Fibroblast of lung (primary cell): Measurements from ENCODE around the gene RASSF4. TPM values are rescaled to one million over a fixed set of nuclear protein-coding genes. Genes with fewer than 3 reads are reported as not detected.

Source experiments
- DNase-seq, 2 donors: peaks; one replicate each; pipeline versions ENCODE4 v3.0.0 to v3.0.0-alpha.2; 2010; ENCODE audit warnings: low read depth in 2 of 2
- H2AFZ ChIP-seq: 2 replicates; pipeline ENCODE4 v1.5.1; 2012; ENCODE audit warnings: low read length, control low read depth, inconsistent platforms
- H3K27ac ChIP-seq: 2 replicates; pipeline ENCODE4 v1.5.1; 2011; ENCODE audit warnings: low read length, control low read depth; ENCODE audit not compliant: insufficient read depth
- H3K27me3 ChIP-seq: 2 replicates; pipeline ENCODE4 v1.5.1; 2011; ENCODE audit warnings: mild to moderate bottlenecking, low read length; ENCODE audit not compliant: control insufficient read depth, insufficient read depth
- H3K36me3 ChIP-seq: 2 replicates; pipeline ENCODE4 v1.5.1; 2011; ENCODE audit warnings: low read length; ENCODE audit not compliant: control insufficient read depth, insufficient read depth
- H3K4me1 ChIP-seq: 2 replicates; pipeline ENCODE4 v1.5.1; 2011; ENCODE audit warnings: low read length; ENCODE audit not compliant: control insufficient read depth, insufficient read depth; ENCODE audit errors: extremely low read depth
- H3K4me2 ChIP-seq: 2 replicates; pipeline ENCODE4 v1.5.1; 2011; ENCODE audit warnings: low read length, control low read depth; ENCODE audit not compliant: insufficient read depth; ENCODE audit errors: extremely low read depth
- H3K4me3 ChIP-seq, 4 experiments: fragments of 200-600 bp in 1 of 4; sonication (generic) in 1 of 4; replicated peaks in 1 of 4; 2 replicates each; pipeline ENCODE4 v1.5.1; 2011 to 2016; ENCODE audit warnings: low read length in 4 of 4, low read depth in 3 of 4, mild to moderate bottlenecking in 3 of 4, control low read depth in 2 of 4, inconsistent platforms in 1 of 4, mixed read lengths in 1 of 4; ENCODE audit not compliant: insufficient read depth in 1 of 4; ENCODE audit errors: control extremely low read depth in 1 of 4
- H3K79me2 ChIP-seq: 2 replicates; pipeline ENCODE4 v1.5.1; 2012; ENCODE audit warnings: mild to moderate bottlenecking, low read length, inconsistent platforms; ENCODE audit not compliant: control insufficient read depth, insufficient read depth
- H3K9ac ChIP-seq: 2 replicates; pipeline ENCODE4 v1.5.1; 2011; ENCODE audit warnings: mild to moderate bottlenecking, low read length, control low read depth; ENCODE audit not compliant: insufficient read depth
- H3K9me3 ChIP-seq: 2 replicates; pipeline ENCODE4 v1.5.1; 2012; ENCODE audit warnings: low read depth, low read length; ENCODE audit not compliant: control insufficient read depth, insufficient read depth
- H4K20me1 ChIP-seq: 2 replicates; pipeline ENCODE4 v1.5.1; 2011; ENCODE audit warnings: low read length; ENCODE audit not compliant: control insufficient read depth, insufficient read depth; ENCODE audit errors: extremely low read depth
- EZH2 ChIP-seq: IDR thresholded peaks from 2 replicates; pipeline ENCODE4 v1.5.1; 2012; ENCODE audit warnings: low read length, control low read depth, mild to moderate bottlenecking; ENCODE audit errors: missing control alignments
- polyA plus RNA-seq, 2 donors: library from polyadenylated mRNA; depleted of rRNA in 1 of 2; stranded (reverse) in 1 of 2; unstranded in 1 of 2; fragments of >200 nt; gene quantifications; 2 replicates each; pipeline ENCODE4 v1.2.1, GENCODE V29; 2011 to 2012; ENCODE audit warnings: missing spikeins in 1 of 2
- total RNA-seq: library from RNA; depleted of rRNA; stranded (reverse); fragments of >200 nt; gene quantifications from 2 replicates; pipeline ENCODE4 v1.2.1, GENCODE V29; 2014
- TF ChIP-seq, protein P1 (sequence below), 2 donors: IDR thresholded peaks in 1 of 2; conservative IDR thresholded peaks in 1 of 2; 1 replicate in 1 of 2; 2 replicates in 1 of 2; pipeline ENCODE4 v1.5.1; 2011 to 2012; ENCODE audit warnings: low read length in 2 of 2, control low read depth in 1 of 2, inconsistent platforms in 1 of 2, low read depth in 1 of 2, mild to moderate bottlenecking in 1 of 2

The RASSF4 gene
- total and polyA plus RNA-seq, 2 donors (not counting 1 experiment from before 2014, with no cell fraction given): 6.4 to 11.4 TPM

DNA sequence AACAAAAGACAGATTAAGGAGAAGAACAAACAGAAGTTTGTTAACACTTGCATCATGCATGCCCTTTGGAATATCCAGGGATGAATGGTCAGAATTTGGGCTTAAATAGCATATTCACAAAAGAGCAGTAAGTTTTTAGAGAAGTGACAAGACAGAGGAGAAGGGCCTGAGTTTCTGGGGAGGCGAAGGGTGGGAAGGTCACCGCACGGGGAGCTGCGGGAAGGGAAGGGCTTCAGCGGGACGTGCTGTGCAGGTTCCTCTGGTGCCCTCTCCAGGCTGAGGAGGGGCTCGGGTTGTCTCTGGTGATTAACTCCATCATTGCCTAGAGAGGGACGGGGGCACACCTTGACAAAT, 30.7 kb downstream of the RASSF4 start:
- peaks cover 19% of the 10 kb centered on the region for H3K4me1 ChIP-seq
- H3K9ac ChIP-seq: no peak overlapping the region
- H3K36me3 ChIP-seq: no peaks in the 10 kb centered on the region
- no peak for TF ChIP-seq EZH2
- TF ChIP-seq, protein P1, sequence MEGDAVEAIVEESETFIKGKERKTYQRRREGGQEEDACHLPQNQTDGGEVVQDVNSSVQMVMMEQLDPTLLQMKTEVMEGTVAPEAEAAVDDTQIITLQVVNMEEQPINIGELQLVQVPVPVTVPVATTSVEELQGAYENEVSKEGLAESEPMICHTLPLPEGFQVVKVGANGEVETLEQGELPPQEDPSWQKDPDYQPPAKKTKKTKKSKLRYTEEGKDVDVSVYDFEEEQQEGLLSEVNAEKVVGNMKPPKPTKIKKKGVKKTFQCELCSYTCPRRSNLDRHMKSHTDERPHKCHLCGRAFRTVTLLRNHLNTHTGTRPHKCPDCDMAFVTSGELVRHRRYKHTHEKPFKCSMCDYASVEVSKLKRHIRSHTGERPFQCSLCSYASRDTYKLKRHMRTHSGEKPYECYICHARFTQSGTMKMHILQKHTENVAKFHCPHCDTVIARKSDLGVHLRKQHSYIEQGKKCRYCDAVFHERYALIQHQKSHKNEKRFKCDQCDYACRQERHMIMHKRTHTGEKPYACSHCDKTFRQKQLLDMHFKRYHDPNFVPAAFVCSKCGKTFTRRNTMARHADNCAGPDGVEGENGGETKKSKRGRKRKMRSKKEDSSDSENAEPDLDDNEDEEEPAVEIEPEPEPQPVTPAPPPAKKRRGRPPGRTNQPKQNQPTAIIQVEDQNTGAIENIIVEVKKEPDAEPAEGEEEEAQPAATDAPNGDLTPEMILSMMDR (conservative IDR thresholded peaks at IDR 0.05 in 1 of 2, IDR thresholded peaks at IDR 0.05 in 1 of 2; ENCODE audit: low read depth in 1 of 2, low read length in 2 of 2): peak in 1 of 2 donors; percentile 33
- H3K4me2 ChIP-seq: no peak overlapping the region
- H3K9me3 ChIP-seq: no peaks in the 10 kb centered on the region
- no peaks in the 10 kb centered on the region for H3K27me3 ChIP-seq
- no peak overlapping the region for H2AFZ ChIP-seq
- H3K27ac ChIP-seq: no peak overlapping the region
- H3K79me2 ChIP-seq: no peaks in the 10 kb centered on the region
- no peaks in the 10 kb centered on the region for H4K20me1 ChIP-seq
- DNase-seq: no peak
- no peak overlapping the region for H3K4me3 ChIP-seq

DNA sequence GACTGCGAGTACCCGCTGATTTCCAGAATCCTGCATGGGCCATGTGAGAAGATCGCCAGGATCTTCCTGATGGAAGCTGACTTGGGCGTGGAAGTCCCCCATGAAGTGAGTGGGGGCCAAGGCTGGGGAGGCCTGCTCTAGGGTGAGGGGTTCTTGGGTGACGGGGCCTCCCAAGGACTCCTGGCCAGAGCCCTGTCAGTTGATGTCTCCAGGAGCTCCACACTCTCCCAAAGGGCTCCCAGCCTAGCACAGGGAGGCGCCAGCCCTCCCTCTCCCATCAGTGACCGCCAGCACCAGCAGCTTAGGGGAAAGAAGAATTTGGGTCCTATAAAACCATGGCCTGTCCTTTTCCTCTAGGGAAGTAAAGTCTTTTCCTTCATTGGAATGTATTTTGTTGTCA, 31.4 kb downstream of the RASSF4 start:
- H3K9ac ChIP-seq: no peak overlapping the region
- peaks cover 15% of the 10 kb centered on the region for H3K4me1 ChIP-seq
- H3K4me3 ChIP-seq: no peak overlapping the region
- no peak for TF ChIP-seq EZH2
- TF ChIP-seq, protein P1 (conservative IDR thresholded peaks at IDR 0.05 in 1 of 2, IDR thresholded peaks at IDR 0.05 in 1 of 2; ENCODE audit: low read depth in 1 of 2, low read length in 2 of 2): no peak
- no peaks in the 10 kb centered on the region for H3K27me3 ChIP-seq
- no peaks in the 10 kb centered on the region for H3K9me3 ChIP-seq
- H3K4me2 ChIP-seq: no peak overlapping the region
- no peak for DNase-seq
- no peaks in the 10 kb centered on the region for H3K79me2 ChIP-seq
- no peak overlapping the region for H2AFZ ChIP-seq
- no peaks in the 10 kb centered on the region for H3K36me3 ChIP-seq
- no peak overlapping the region for H3K27ac ChIP-seq
- H4K20me1 ChIP-seq: no peaks in the 10 kb centered on the region

DNA sequence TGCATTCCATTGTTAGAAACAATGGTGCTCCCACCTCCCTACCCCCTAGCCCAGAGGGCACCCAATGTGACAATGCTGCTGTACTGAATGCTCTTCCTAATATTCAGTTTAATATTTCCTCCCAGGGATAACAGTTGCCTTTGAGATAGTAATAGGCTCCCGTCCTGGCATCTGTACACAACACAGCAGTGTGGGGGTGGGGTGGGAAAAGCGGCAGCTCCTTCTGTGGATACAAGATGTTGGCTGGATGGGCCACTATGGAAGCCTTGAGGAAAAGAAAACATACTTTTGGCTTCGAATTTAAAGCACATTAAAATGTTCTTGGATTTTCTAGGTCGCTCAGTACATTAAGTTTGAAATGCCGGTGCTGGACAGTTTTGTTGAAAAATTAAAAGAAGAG, 32.0 kb downstream of the RASSF4 start:
- no peaks in the 10 kb centered on the region for H4K20me1 ChIP-seq
- no peak for DNase-seq
- no peak overlapping the region for H3K4me3 ChIP-seq
- no peaks in the 10 kb centered on the region for H3K27me3 ChIP-seq
- no peaks in the 10 kb centered on the region for H3K79me2 ChIP-seq
- TF ChIP-seq, protein P1 (conservative IDR thresholded peaks at IDR 0.05 in 1 of 2, IDR thresholded peaks at IDR 0.05 in 1 of 2; ENCODE audit: low read depth in 1 of 2, low read length in 2 of 2): no peak
- TF ChIP-seq EZH2: no peak
- no peak overlapping the region for H3K4me2 ChIP-seq
- no peak overlapping the region for H2AFZ ChIP-seq
- H3K36me3 ChIP-seq: no peaks in the 10 kb centered on the region
- no peak overlapping the region for H3K27ac ChIP-seq
- H3K9me3 ChIP-seq: no peaks in the 10 kb centered on the region
- H3K4me1 ChIP-seq: peaks cover 20% of the 10 kb centered on the region
- no peak overlapping the region for H3K9ac ChIP-seq
